ENCODE results near the gene FBLN1. TPM values are rescaled to one million over a fixed set of nuclear protein-coding genes. Genes with fewer than 3 reads are reported as not detected.

The FBLN1 gene
- polyA plus RNA-seq, 3 donors, result 0.03 to 0.17 TPM; not detected in 1

DNA sequence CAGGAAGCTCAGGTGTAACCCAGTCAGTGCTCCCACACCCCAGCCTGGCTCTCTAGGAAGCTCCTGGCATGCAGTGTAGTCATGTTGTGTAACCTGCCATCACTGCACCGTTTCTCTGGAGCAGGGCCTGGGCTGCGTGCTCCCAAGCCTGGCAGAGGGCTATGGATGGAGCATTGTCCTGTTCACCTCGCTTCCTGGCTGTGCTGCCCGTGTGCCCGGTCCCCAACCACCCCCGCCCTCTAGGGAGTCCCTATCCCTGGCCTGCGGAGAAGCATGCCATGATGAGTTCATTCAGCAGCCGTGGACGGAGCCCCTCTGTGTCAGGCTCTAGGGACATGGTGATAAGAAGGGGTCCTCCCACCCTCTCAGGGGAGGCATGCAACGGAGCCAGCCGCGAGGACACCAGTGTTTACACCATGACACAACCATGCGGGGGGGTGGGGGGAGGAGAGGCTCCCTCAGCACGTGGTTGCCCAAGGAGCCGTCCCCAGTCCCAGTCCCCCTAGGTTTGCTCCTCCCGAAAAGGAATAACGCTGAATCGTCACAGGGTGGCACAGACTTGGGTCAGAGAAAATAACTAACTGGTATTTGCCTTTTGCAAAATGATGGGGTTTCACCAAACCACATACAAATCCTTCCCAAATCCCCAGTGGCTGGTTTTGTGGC, 73.1 kb downstream of the FBLN1 start:
- no peak overlapping the region for H3K27ac ChIP-seq (ENCODE audit: low read depth in 1 of 2, low read length in 2 of 2)
- Mint-ChIP-seq H3K36me3 (no peaks in the 10 kb centered on the region), H3K4me3 (no peak overlapping the region), H3K27me3 (ENCODE audit: low read depth in 3 of 3) (peaks cover 8 to 31% (median 21%) of the 10 kb centered on the region in 3 donors), H3K9me3 (peaks cover 0 to 16% (median 7%) of the 10 kb centered on the region in 7 donors), H3K4me1 (peaks cover 10% of the 10 kb centered on the region), H3K27ac (no peak overlapping the region)
- no peak overlapping the region for H3K4me3 ChIP-seq (replicated peaks in 1 of 3; ENCODE audit: low read depth in 2 of 3, low read length in 3 of 3)
- H3K9ac ChIP-seq (ENCODE audit: insufficient read depth, low read length, poor library complexity, severe bottlenecking), result no peak overlapping the region
- H3K4me2 ChIP-seq (replicated peaks; ENCODE audit: extremely low read depth, low read length, poor library complexity, severe bottlenecking), result no peak overlapping the region
- H3K27me3 ChIP-seq (ENCODE audit: control insufficient read depth in 2 of 2, insufficient read depth in 2 of 2, low read length in 2 of 2), result peaks cover 0 to 12% of the 10 kb centered on the region in 2 donors
- no peak for DNase-seq
- no peak overlapping the region for H2AFZ ChIP-seq (ENCODE audit: insufficient read depth, low read depth, low read length, poor library complexity, severe bottlenecking)
- H3K36me3 ChIP-seq (replicated peaks in 1 of 2; ENCODE audit: control insufficient read depth in 1 of 2, insufficient read depth in 2 of 2, low read length in 2 of 2), result no peaks in the 10 kb centered on the region
- no peaks in the 10 kb centered on the region for H4K20me1 ChIP-seq (ENCODE audit: insufficient read depth, low read length)
- TF ChIP-seq CTCF (IDR thresholded peaks at IDR 0.05), result no peak
- H3K79me2 ChIP-seq (ENCODE audit: insufficient read depth, low read length), result no peaks in the 10 kb centered on the region
- intact Hi-C loops (cut with micrococcal nuclease), result loop anchor here (5.0 to 10.0 kb wide), 2 partner anchors 72 to 299 kb away; no protein-coding TSS in a partner anchor
- peaks cover 0 to 3% of the 10 kb centered on the region in 2 donors for H3K4me1 ChIP-seq (ENCODE audit: control insufficient read depth in 1 of 2, insufficient read depth in 2 of 2, low read length in 2 of 2)
- 89% methylated on average over 12 of the region's 18 CpGs for WGBS (ENCODE audit: insufficient coverage)
- H3K9me3 ChIP-seq (replicated peaks in 1 of 2; ENCODE audit: control insufficient read depth in 1 of 2, insufficient read depth in 1 of 2, low read length in 2 of 2), result peaks cover 1 to 6% of the 10 kb centered on the region in 2 donors

GRCh38 chr22:45576273-45576625, 73.6 kb downstream of the FBLN1 start:
- no peak overlapping the region for H3K4me3 Mint-ChIP-seq
- peaks cover 14% of the 10 kb centered on the region for H3K4me1 Mint-ChIP-seq
- peaks cover 0 to 11% (median 3%) of the 10 kb centered on the region in 7 donors for H3K9me3 Mint-ChIP-seq
- H3K9ac ChIP-seq (ENCODE audit: insufficient read depth, low read length, poor library complexity, severe bottlenecking), result no peak overlapping the region
- H3K36me3 ChIP-seq (replicated peaks in 1 of 2; ENCODE audit: control insufficient read depth in 1 of 2, insufficient read depth in 2 of 2, low read length in 2 of 2), result no peaks in the 10 kb centered on the region
- H3K27ac Mint-ChIP-seq, result no peak overlapping the region
- 96% methylated on average over 5 of the region's 8 CpGs for WGBS (ENCODE audit: insufficient coverage)
- TF ChIP-seq CTCF (IDR thresholded peaks at IDR 0.05), result no peak
- H3K4me1 ChIP-seq (ENCODE audit: control insufficient read depth in 1 of 2, insufficient read depth in 2 of 2, low read length in 2 of 2), result peaks cover 4 to 6% of the 10 kb centered on the region in 2 donors
- H3K4me3 ChIP-seq (replicated peaks in 1 of 3; ENCODE audit: low read depth in 2 of 3, low read length in 3 of 3), result no peak overlapping the region
- H3K27me3 Mint-ChIP-seq (ENCODE audit: low read depth in 3 of 3), result peaks cover 8 to 31% (median 21%) of the 10 kb centered on the region in 3 donors
- H3K4me2 ChIP-seq (replicated peaks; ENCODE audit: extremely low read depth, low read length, poor library complexity, severe bottlenecking), result no peak overlapping the region
- H3K79me2 ChIP-seq (ENCODE audit: insufficient read depth, low read length), result no peaks in the 10 kb centered on the region
- H4K20me1 ChIP-seq (ENCODE audit: insufficient read depth, low read length), result no peaks in the 10 kb centered on the region
- H3K36me3 Mint-ChIP-seq, result no peaks in the 10 kb centered on the region
- no peak overlapping the region for H2AFZ ChIP-seq (ENCODE audit: insufficient read depth, low read depth, low read length, poor library complexity, severe bottlenecking)
- no peak overlapping the region for H3K27ac ChIP-seq (ENCODE audit: low read depth in 1 of 2, low read length in 2 of 2)
- intact Hi-C loops (cut with micrococcal nuclease), result loop anchor here (5.0 to 10.0 kb wide), 2 partner anchors 71 to 299 kb away; no protein-coding TSS in a partner anchor
- peaks cover 0 to 4% of the 10 kb centered on the region in 2 donors for H3K9me3 ChIP-seq (replicated peaks in 1 of 2; ENCODE audit: control insufficient read depth in 1 of 2, insufficient read depth in 1 of 2, low read length in 2 of 2)
- peaks cover 0 to 12% of the 10 kb centered on the region in 2 donors for H3K27me3 ChIP-seq (ENCODE audit: control insufficient read depth in 2 of 2, insufficient read depth in 2 of 2, low read length in 2 of 2)
- DNase-seq, result no peak

All from CD14-positive monocyte (primary cell).